K562 (cell line): ENCODE measurements around the gene SAFB. TPM values are rescaled to one million over a fixed set of nuclear protein-coding genes. Genes with fewer than 3 reads are reported as not detected.

Experiments
- CAMTA2 ChIP-seq: fragments of 250-450 bp; sonication (Bioruptor Pico); conservative IDR thresholded peaks from 2 replicates; pipeline ENCODE4 v1.5.1; 2022
- CEBPG ChIP-seq, 3 experiments: fragments of 200-800 bp in 1 of 3; sonication (Bioruptor generic) in 1 of 3; sonication (generic) in 1 of 3; formaldehyde crosslinking in 1 of 3; IDR thresholded peaks in 2 of 3; conservative IDR thresholded peaks in 1 of 3; 2 replicates each; pipeline versions ENCODE4 v1.6.1 to v1.8.0; 2016 to 2022; ENCODE audit warnings: missing compliant biosample characterization in 2 of 3, missing genetic modification characterization in 2 of 3, mild to moderate bottlenecking in 1 of 3, missing genetic modification reagents in 1 of 3
- FIP1L1 ChIP-seq: fragments of 200-400 bp; formaldehyde crosslinking; IDR thresholded peaks from 2 replicates; pipeline ENCODE4 v1.6.1; 2018; ENCODE audit warnings: mild to moderate bottlenecking, low read depth, low read length; ENCODE audit not compliant: poor library complexity, severe bottlenecking
- GABPA ChIP-seq: fragments of 200-800 bp; sonication (Bioruptor generic); conservative IDR thresholded peaks from 2 replicates; pipeline ENCODE4 v1.6.1; 2016; ENCODE audit warnings: low read depth, missing genetic modification characterization, missing compliant biosample characterization
- HMG20A ChIP-seq: fragments of 450-650 bp; formaldehyde crosslinking; conservative IDR thresholded peaks from 2 replicates; pipeline ENCODE4 v1.4.0; 2020; ENCODE audit warnings: mild to moderate bottlenecking, mixed read lengths
- ILF3 ChIP-seq: fragments of 450-650 bp; IDR thresholded peaks from 2 replicates; pipeline ENCODE4 v1.6.1; 2018; ENCODE audit warnings: antibody characterized with exemption, mild to moderate bottlenecking, moderate library complexity, borderline replicate concordance
- L3MBTL2 ChIP-seq: fragments of 450-650 bp; IDR thresholded peaks from 2 replicates; pipeline ENCODE4 v1.6.1; 2016; ENCODE audit warnings: mild to moderate bottlenecking, moderate library complexity
- NFIC ChIP-seq: fragments of 450-650 bp; IDR thresholded peaks from 2 replicates; pipeline ENCODE4 v1.6.1; 2017; ENCODE audit warnings: mild to moderate bottlenecking, inconsistent platforms
- RBM14 ChIP-seq: fragments of 200-400 bp; formaldehyde crosslinking; IDR thresholded peaks from 2 replicates; pipeline ENCODE4 v1.6.1; 2018; ENCODE audit warnings: low read depth, mild to moderate bottlenecking, low read length, moderate library complexity, borderline replicate concordance; ENCODE audit not compliant: insufficient read depth
- ZNF140 ChIP-seq: fragments of 250-450 bp; sonication (Bioruptor Pico); IDR thresholded peaks from 2 replicates; pipeline ENCODE4 v1.8.0; 2021; ENCODE audit warnings: moderate library complexity, mild to moderate bottlenecking, inconsistent platforms
- ZNF143 ChIP-seq: sonication (generic); formaldehyde crosslinking; IDR thresholded peaks from 2 replicates; pipeline ENCODE4 v1.9.0; 2022; ENCODE audit warnings: mild to moderate bottlenecking, missing genetic modification reagents
- polyA plus RNA-seq, 8 experiments: library from polyadenylated mRNA; depleted of rRNA in 4 of 8; stranded (reverse) in 5 of 8; unstranded in 3 of 8; fragments of >200 nt; fragmentation: Nextera tagmentation in 2 of 8; fragmentation: Illumina TruSeq in 1 of 8; extraction: Ambion mirVana in 2 of 8; extraction: Trizol in 1 of 8; gene quantifications; 2 replicates each; pipeline versions ENCODE4 v1.2.1 to v1.2.3, GENCODE V29; 2011 to 2014; ENCODE audit warnings: inconsistent platforms in 1 of 8, missing spikeins in 1 of 8
- total RNA-seq, 7 experiments: library from RNA; depleted of rRNA in 6 of 7; stranded (reverse); fragments of >200 nt in 6 of 7; fragmentation: Illumina TruSeq in 2 of 7; extraction: Trizol in 2 of 7; gene quantifications; 2 replicates each; pipeline versions ENCODE4 v1.2.1 to v1.2.3, GENCODE V29; 2011 to 2021; ENCODE audit warnings: low replicate concordance in 1 of 7
- TF ChIP-seq, protein P1 (sequence below): fragments of 450-650 bp; IDR thresholded peaks from 2 replicates; pipeline ENCODE4 v1.6.1; 2016
- TF ChIP-seq, protein P2 (sequence below): IDR thresholded peaks from 3 replicates; pipeline ENCODE4 v1.6.1; 2011; ENCODE audit warnings: borderline replicate concordance, mild to moderate bottlenecking, moderate library complexity; ENCODE audit not compliant: insufficient read length; ENCODE audit errors: extremely low read depth

Gene SAFB
- total and polyA plus RNA-seq, 9 of the 15 experiments (the other 6 are each of a cell fraction or from before 2014, with no cell fraction given), result 1.1 to 151 (median 83.1) TPM

DNA sequence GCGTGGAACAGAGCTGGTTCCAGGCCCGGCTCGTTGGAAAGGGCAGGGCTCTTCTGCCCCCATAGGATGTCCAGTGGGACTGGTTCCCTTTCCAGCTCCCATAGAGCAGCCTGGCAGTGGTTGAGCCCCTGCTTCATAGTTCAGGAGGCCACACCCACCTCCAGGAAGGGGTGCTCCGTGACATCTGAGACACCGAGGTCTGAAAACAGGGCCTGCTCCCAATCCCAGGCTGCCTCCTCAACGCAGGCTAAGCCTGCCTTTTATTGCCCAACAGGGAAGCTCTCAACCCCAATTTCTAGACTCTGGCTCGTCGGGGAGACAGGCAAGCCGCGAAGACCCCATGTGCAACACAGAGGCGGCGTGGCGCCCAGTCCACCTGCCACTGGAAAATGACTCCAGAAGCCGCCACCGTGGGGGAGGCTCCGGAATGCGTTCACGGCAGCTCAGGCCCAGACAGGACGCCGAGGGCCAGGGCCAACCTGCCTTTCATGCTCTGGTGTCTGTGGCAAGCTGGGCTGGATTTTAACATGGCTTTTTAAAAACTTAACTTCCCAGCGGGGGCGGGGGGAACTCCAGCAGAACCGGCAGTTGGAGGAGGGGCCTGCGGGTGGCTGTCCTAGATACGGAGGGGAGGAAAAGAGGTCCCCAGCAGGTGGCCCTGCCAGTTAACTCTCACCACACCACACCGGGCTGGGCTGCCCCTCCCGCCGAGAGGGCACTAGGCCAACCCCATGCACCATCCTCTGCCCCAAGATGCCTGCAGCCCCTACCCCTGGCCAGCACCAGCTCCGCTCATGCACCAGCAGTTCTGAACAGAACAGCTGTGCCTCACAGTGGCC is 37.2 kb upstream of the SAFB start (continued):
- no peak for TF ChIP-seq FIP1L1
- TF ChIP-seq ILF3, result no peak
- peak; percentile 33 for TF ChIP-seq NFIC
- TF ChIP-seq, protein P1, sequence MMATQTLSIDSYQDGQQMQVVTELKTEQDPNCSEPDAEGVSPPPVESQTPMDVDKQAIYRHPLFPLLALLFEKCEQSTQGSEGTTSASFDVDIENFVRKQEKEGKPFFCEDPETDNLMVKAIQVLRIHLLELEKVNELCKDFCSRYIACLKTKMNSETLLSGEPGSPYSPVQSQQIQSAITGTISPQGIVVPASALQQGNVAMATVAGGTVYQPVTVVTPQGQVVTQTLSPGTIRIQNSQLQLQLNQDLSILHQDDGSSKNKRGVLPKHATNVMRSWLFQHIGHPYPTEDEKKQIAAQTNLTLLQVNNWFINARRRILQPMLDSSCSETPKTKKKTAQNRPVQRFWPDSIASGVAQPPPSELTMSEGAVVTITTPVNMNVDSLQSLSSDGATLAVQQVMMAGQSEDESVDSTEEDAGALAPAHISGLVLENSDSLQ, result peak; percentile 30; the same call in 1 of the 2 replicates
- no peak for TF ChIP-seq CAMTA2
- TF ChIP-seq ZNF143 (CRISPR knock-in tag), result no peak
- no peak for TF ChIP-seq GABPA
- TF ChIP-seq L3MBTL2, result no peak; the same call in 1 of the 2 replicates
- TF ChIP-seq CEBPG (CRISPR knock-in tag; IDR thresholded peaks at IDR 0.05), result peak; percentile 21; the same call in 1 of the 2 replicates
- no peak for TF ChIP-seq CEBPG (tag; conservative IDR thresholded peaks at IDR 0.05 in 1 of 2, IDR thresholded peaks at IDR 0.05 in 1 of 2)
- no peak for TF ChIP-seq HMG20A (CRISPR knock-in tag)
- TF ChIP-seq, protein P2, sequence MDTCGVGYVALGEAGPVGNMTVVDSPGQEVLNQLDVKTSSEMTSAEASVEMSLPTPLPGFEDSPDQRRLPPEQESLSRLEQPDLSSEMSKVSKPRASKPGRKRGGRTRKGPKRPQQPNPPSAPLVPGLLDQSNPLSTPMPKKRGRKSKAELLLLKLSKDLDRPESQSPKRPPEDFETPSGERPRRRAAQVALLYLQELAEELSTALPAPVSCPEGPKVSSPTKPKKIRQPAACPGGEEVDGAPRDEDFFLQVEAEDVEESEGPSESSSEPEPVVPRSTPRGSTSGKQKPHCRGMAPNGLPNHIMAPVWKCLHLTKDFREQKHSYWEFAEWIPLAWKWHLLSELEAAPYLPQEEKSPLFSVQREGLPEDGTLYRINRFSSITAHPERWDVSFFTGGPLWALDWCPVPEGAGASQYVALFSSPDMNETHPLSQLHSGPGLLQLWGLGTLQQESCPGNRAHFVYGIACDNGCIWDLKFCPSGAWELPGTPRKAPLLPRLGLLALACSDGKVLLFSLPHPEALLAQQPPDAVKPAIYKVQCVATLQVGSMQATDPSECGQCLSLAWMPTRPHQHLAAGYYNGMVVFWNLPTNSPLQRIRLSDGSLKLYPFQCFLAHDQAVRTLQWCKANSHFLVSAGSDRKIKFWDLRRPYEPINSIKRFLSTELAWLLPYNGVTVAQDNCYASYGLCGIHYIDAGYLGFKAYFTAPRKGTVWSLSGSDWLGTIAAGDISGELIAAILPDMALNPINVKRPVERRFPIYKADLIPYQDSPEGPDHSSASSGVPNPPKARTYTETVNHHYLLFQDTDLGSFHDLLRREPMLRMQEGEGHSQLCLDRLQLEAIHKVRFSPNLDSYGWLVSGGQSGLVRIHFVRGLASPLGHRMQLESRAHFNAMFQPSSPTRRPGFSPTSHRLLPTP, result no peak
- TF ChIP-seq RBM14, result no peak
- TF ChIP-seq ZNF140 (CRISPR knock-in tag), result no peak
